H1 (cell line): Measurements from ENCODE around the gene SMLR1. TPM values are rescaled to one million over a fixed set of nuclear protein-coding genes. Genes with fewer than 3 reads are reported as not detected.

ENCODE experiments used
- CTCF ChIA-PET: fragments of 300-600 bp; sonication (Branson Sonifier 250); formaldehyde crosslinking; loops from one replicate; lab custom pipeline; 2021; ENCODE audit not compliant: partially characterized antibody; lab: Charles Lee
- POLR2A ChIA-PET: fragments of 300-600 bp; sonication (Branson Sonifier 250); formaldehyde crosslinking; loops from one replicate; lab custom pipeline; 2021; ENCODE audit warnings: inconsistent platforms; ENCODE audit not compliant: partially characterized antibody; lab: Charles Lee
- DNase-seq, 2 experiments: peaks; one replicate each; pipeline versions ENCODE4 v3.0.0 to v3.0.0-alpha.2; 2010 to 2022; ENCODE audit warnings: low spot score in 2 of 2, low read depth in 1 of 2, mixed read lengths in 1 of 2
- FAIRE-seq: peaks from 2 replicates; lab custom pipeline; 2011; peaks lifted over from hg19 to GRCh38; lab: Jason Lieb, UNC
- H2AFZ ChIP-seq: 2 replicates; pipeline ENCODE4 v1.8.1; 2012; ENCODE audit warnings: low read length, inconsistent platforms
- H2AK5ac ChIP-seq: 2 replicates; pipeline ENCODE4 v1.6.1; 2013; ENCODE audit warnings: low read depth, low read length
- H2BK120ac ChIP-seq: replicated peaks from 2 replicates; pipeline ENCODE3; 2013; ENCODE audit warnings: low read depth, low read length, inconsistent platforms
- H2BK12ac ChIP-seq: 2 replicates; pipeline ENCODE4 v1.6.1; 2013; ENCODE audit warnings: low read depth, low read length
- H2BK15ac ChIP-seq: 2 replicates; pipeline ENCODE4 v1.6.1; 2013; ENCODE audit warnings: low read length
- H2BK20ac ChIP-seq: 2 replicates; pipeline ENCODE4 v1.6.1; 2013; ENCODE audit warnings: low read length
- H2BK5ac ChIP-seq: 2 replicates; pipeline ENCODE4 v1.6.1; 2013; ENCODE audit warnings: low read depth, low read length
- H3K14ac ChIP-seq: 2 replicates; pipeline ENCODE4 v1.6.1; 2013; ENCODE audit warnings: inconsistent platforms; ENCODE audit not compliant: insufficient read length
- H3K18ac ChIP-seq: 2 replicates; pipeline ENCODE4 v1.6.1; 2013; ENCODE audit warnings: low read length; ENCODE audit errors: extremely low read depth
- H3K23ac ChIP-seq: 2 replicates; pipeline ENCODE4 v1.6.1; 2013; ENCODE audit warnings: inconsistent platforms; ENCODE audit not compliant: insufficient read length
- H3K23me2 ChIP-seq: 2 replicates; pipeline ENCODE4 v1.6.1; 2013; ENCODE audit warnings: low read depth, low read length
- H3K27ac ChIP-seq: 2 replicates; pipeline ENCODE4 v1.6.1; 2011; ENCODE audit warnings: low read depth, low read length, inconsistent platforms
- H3K27me3 ChIP-seq, 4 experiments: replicated peaks in 1 of 4; 1 replicate in 1 of 4; 2 replicates in 3 of 4; pipeline versions ENCODE4 v1.6.1 to v1.8.1; 2011 to 2013; ENCODE audit warnings: low read length in 3 of 4, mild to moderate bottlenecking in 3 of 4, inconsistent platforms in 2 of 4, mixed read lengths in 2 of 4, moderate library complexity in 1 of 4; ENCODE audit not compliant: control insufficient read depth in 3 of 4, insufficient read depth in 3 of 4; ENCODE audit errors: extremely low read depth in 1 of 4
- H3K36me3 ChIP-seq, 4 experiments: 2 replicates each; pipeline versions ENCODE4 v1.6.1 to v1.8.1; 2011 to 2013; ENCODE audit warnings: mild to moderate bottlenecking in 4 of 4, low read length in 3 of 4, moderate library complexity in 2 of 4, control low read depth in 1 of 4, inconsistent platforms in 1 of 4; ENCODE audit not compliant: insufficient read depth in 4 of 4, control insufficient read depth in 2 of 4
- H3K4ac ChIP-seq: replicated peaks from 2 replicates; pipeline ENCODE3; 2013; ENCODE audit warnings: low read length, low read depth, mixed read lengths, inconsistent platforms; ENCODE audit not compliant: insufficient read length
- H3K4me1 ChIP-seq, 4 experiments: replicated peaks in 1 of 4; 1 replicate in 1 of 4; 2 replicates in 3 of 4; pipeline versions ENCODE4 v1.6.1 to v1.8.1; 2011 to 2013; ENCODE audit warnings: low read length in 3 of 4, inconsistent platforms in 2 of 4, mixed read lengths in 1 of 4; ENCODE audit not compliant: insufficient read depth in 4 of 4, control insufficient read depth in 3 of 4
- H3K4me2 ChIP-seq, 2 experiments: 2 replicates each; pipeline versions ENCODE4 v1.6.1 to v1.8.1; 2011 to 2013; ENCODE audit warnings: low read depth in 2 of 2, low read length in 2 of 2, control low read depth in 1 of 2, inconsistent platforms in 1 of 2, mild to moderate bottlenecking in 1 of 2; ENCODE audit not compliant: insufficient read depth in 1 of 2
- H3K4me3 ChIP-seq, 4 experiments: fragments of 200-600, 300-600 bp in 1 of 4; sonication (generic), shearing (Covaris generic), sonication (Bioruptor Twin) in 1 of 4; 2 replicates each; pipeline versions ENCODE4 v1.5.1 to v1.8.1; 2011 to 2016; ENCODE audit warnings: low read length in 4 of 4, low read depth in 3 of 4, control low read depth in 2 of 4, inconsistent platforms in 2 of 4, mild to moderate bottlenecking in 2 of 4, mixed read lengths in 1 of 4, moderate library complexity in 1 of 4; ENCODE audit not compliant: insufficient read depth in 2 of 4; ENCODE audit errors: extremely low read depth in 1 of 4
- H3K56ac ChIP-seq: replicated peaks from 2 replicates; pipeline ENCODE3; 2013; ENCODE audit warnings: low read depth, mild to moderate bottlenecking, mixed read lengths, low read length, inconsistent platforms; ENCODE audit not compliant: insufficient read length
- H3K79me1 ChIP-seq: 2 replicates; pipeline ENCODE4 v1.6.1; 2013; ENCODE audit warnings: low read depth, low read length, control low read depth
- H3K79me2 ChIP-seq, 2 experiments: 2 replicates each; pipeline versions ENCODE4 v1.6.1 to v1.8.1; 2012 to 2013; ENCODE audit warnings: low read length in 2 of 2, mild to moderate bottlenecking in 2 of 2, inconsistent platforms in 1 of 2; ENCODE audit not compliant: insufficient read depth in 2 of 2, control insufficient read depth in 1 of 2
- H3K9ac ChIP-seq, 4 experiments: replicated peaks in 1 of 4; 1 replicate in 1 of 4; 2 replicates in 3 of 4; pipeline versions ENCODE4 v1.6.1 to v1.8.1; 2011 to 2013; ENCODE audit warnings: low read depth in 3 of 4, low read length in 3 of 4, control low read depth in 2 of 4, mild to moderate bottlenecking in 2 of 4, moderate library complexity in 2 of 4, inconsistent platforms in 1 of 4; ENCODE audit errors: extremely low read depth in 1 of 4
- H3K9me3 ChIP-seq, 2 experiments: 2 replicates each; pipeline versions ENCODE4 v1.6.1 to v1.8.1; 2012 to 2013; ENCODE audit warnings: mild to moderate bottlenecking in 2 of 2, moderate library complexity in 2 of 2, control low read depth in 1 of 2, inconsistent platforms in 1 of 2, low read depth in 1 of 2, low read length in 1 of 2, mixed read lengths in 1 of 2; ENCODE audit not compliant: insufficient read depth in 2 of 2
- H4K20me1 ChIP-seq, 2 experiments: replicated peaks in 1 of 2; 2 replicates each; pipeline versions ENCODE3 to v1.8.1; 2011 to 2013; ENCODE audit warnings: inconsistent platforms in 2 of 2, low read length in 2 of 2, mild to moderate bottlenecking in 1 of 2; ENCODE audit not compliant: insufficient read depth in 2 of 2, control insufficient read depth in 1 of 2
- H4K5ac ChIP-seq: 2 replicates; pipeline ENCODE4 v1.6.1; 2013; ENCODE audit warnings: low read length, low read depth, mixed read lengths, inconsistent platforms; ENCODE audit not compliant: insufficient read length
- H4K8ac ChIP-seq: 2 replicates; pipeline ENCODE4 v1.8.0; 2013; ENCODE audit warnings: mild to moderate bottlenecking, moderate library complexity, low read length, inconsistent platforms; ENCODE audit not compliant: insufficient read depth; ENCODE audit errors: extremely low read depth
- H4K91ac ChIP-seq: replicated peaks from 2 replicates; pipeline ENCODE3; 2013; ENCODE audit warnings: low read length, mixed read lengths, inconsistent platforms; ENCODE audit not compliant: insufficient read length
- MAFK ChIP-seq: IDR thresholded peaks from 2 replicates; pipeline ENCODE4 v1.6.1; 2012; ENCODE audit warnings: low read depth, mild to moderate bottlenecking, improper control_type of control experiment, low read length
- RFX5 ChIP-seq: IDR thresholded peaks from 2 replicates; pipeline ENCODE4 v1.6.1; 2011; ENCODE audit warnings: low read depth, low read length, improper control_type of control experiment, borderline replicate concordance
- WGBS, 2 experiments: shearing (Covaris generic) in 1 of 2; methylation state at CpG; one replicate each; pipeline versions ENCODE4 v1.1.6 to v1.1.7; 2013 to 2015; ENCODE audit warnings: low lambda C conversion rate in 2 of 2, mixed read lengths in 2 of 2, inconsistent platforms in 1 of 2, low coverage in 1 of 2, missing lambda C conversion rate in 1 of 2; ENCODE audit not compliant: insufficient replicate concordance in 2 of 2, insufficient coverage in 1 of 2, insufficient read length in 1 of 2; ENCODE audit errors: extremely low coverage in 1 of 2, missing lambda C conversion rate in 1 of 2; 5-methylcytosine and 5-hydroxymethylcytosine counted together
- polyA plus RNA-seq, 7 experiments: library from polyadenylated mRNA; depleted of rRNA in 3 of 7; stranded (reverse) in 5 of 7; unstranded in 2 of 7; fragments of >200 nt in 5 of 7; fragments of 200-250 nt in 2 of 7; gene quantifications; 1 replicate in 5 of 7; 2 replicates in 1 of 7; 4 replicates in 1 of 7; pipeline versions ENCODE4 v1.2.1 to v1.2.3, GENCODE V29; 2011 to 2013; ENCODE audit warnings: missing spikeins in 2 of 7, mixed read lengths in 2 of 7
- total RNA-seq: library from RNA; stranded (reverse); fragmentation: NEBNext Ultra II Directional; extraction: Animal tissue kit (Norgen Biotek cat#: 25700); gene quantifications from 2 replicates; pipeline ENCODE4 v1.2.1, GENCODE V29; 2021

The SMLR1 gene
- total and polyA plus RNA-seq, 2 of the 8 experiments (the other 6 are each of a cell fraction or from before 2014, with no cell fraction given), result not detected

DNA sequence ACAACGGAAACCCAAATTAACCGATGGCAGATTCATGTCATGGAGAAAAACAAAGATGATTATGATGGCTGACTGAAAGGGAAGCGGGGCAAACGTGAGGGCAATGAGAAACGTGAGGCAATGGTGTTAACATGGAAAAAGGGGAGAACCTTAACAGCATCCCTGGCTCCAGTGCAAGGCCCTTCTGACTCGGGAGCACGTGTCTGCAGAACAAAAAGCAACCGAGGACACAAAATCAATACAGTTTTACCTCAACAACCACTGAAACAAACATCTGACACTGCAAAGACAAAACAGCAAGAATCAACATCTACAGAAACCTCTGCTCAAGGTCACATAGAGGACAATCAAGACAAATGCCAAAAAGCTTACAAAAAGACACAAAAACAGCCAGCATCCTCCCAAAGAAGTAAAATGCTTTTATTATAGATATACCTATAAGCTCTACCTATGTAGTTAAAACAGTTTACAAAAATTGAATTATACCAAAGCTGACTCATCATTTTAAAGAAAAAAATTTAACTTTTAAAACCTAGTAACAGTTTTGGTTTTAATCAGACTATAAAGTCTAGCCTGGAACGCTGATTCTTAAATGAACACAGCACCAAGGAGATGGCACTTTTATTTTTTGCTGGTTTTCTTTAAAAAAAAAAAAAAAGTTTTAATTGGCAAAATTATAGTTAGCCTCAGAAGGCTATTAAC is 43.1 kb downstream of the SMLR1 start:
- 92% methylated on average over 9 of the region's 9 CpGs; no CpG with 5 or more reads in 1 of the 2 experiments for WGBS, 2 experiments
- no peak overlapping the region for H3K27ac ChIP-seq
- H3K36me3 ChIP-seq, result peaks cover 0 to 3% (median 0%) of the 10 kb centered on the region in 4 experiments; a peak in 1 of 8 replicates
- no peak overlapping the region for H3K23ac ChIP-seq
- H2BK20ac ChIP-seq, result 0 out of 2 replicates have a peak overlapping the region, but pooled peaks have one; percentile 24
- H3K4me3 ChIP-seq, result no peak overlapping the region
- no peak overlapping the region for H4K8ac ChIP-seq
- H2BK12ac ChIP-seq, result no peak overlapping the region
- H3K9ac ChIP-seq, result no peak overlapping the region
- no peaks in the 10 kb centered on the region for H3K79me1 ChIP-seq
- no peak overlapping the region for H3K14ac ChIP-seq
- ChIA-PET POLR2A (interaction anchor here (0.6 kb wide), 1 partner anchor 1870 kb away, joined by 3 read pairs; no protein-coding TSS in a partner anchor), CTCF (interaction anchor here (0.6 to 3.5 kb wide), 11 partner anchors 10 to 762 kb away, joined by 3 to 25 read pairs (median 5); no protein-coding TSS in a partner anchor)
- no peaks in the 10 kb centered on the region for H3K79me2 ChIP-seq
- no peaks in the 10 kb centered on the region for H4K20me1 ChIP-seq
- no peak overlapping the region; the same call in 1 of the 2 replicates for H2AK5ac ChIP-seq
- H4K5ac ChIP-seq, result no peak overlapping the region
- no peaks in the 10 kb centered on the region; a peak in 1 of 7 replicates for H3K4me1 ChIP-seq
- no peak for FAIRE-seq
- H3K9me3 ChIP-seq, result no peaks in the 10 kb centered on the region
- H3K23me2 ChIP-seq, result no peaks in the 10 kb centered on the region
- no peak overlapping the region for H4K91ac ChIP-seq
- no peak overlapping the region for H3K56ac ChIP-seq
- H3K4me2 ChIP-seq, result no peak overlapping the region
- H3K4ac ChIP-seq, result no peak overlapping the region
- H2BK5ac ChIP-seq, result no peak overlapping the region
- H2AFZ ChIP-seq, result no peak overlapping the region
- no peak overlapping the region for H3K18ac ChIP-seq
- H2BK15ac ChIP-seq, result no peak overlapping the region
- no peak overlapping the region for H2BK120ac ChIP-seq
- H3K27me3 ChIP-seq, result no peaks in the 10 kb centered on the region
- peak; percentile 49; the same call in 1 of the 2 replicates for TF ChIP-seq MAFK
- TF ChIP-seq RFX5, result no peak
- TF ChIP-seq, all 59 proteins: peak for 1
- DNase-seq, result no peak
